Islet of Langerhans (tissue), 1 donor: ENCODE results near the gene SHQ1.
"Not testable (repeated sequence)": the region's sequence is repeated elsewhere in the genome, so short reads cannot be mapped to it uniquely, and the experiment has no call there.

Source experiments
- FAIRE-seq: peaks from one replicate; lab custom pipeline; 2011; peaks lifted over from hg19 to GRCh38; lab: Jason Lieb, UNC

SHQ1 gene

DNA sequence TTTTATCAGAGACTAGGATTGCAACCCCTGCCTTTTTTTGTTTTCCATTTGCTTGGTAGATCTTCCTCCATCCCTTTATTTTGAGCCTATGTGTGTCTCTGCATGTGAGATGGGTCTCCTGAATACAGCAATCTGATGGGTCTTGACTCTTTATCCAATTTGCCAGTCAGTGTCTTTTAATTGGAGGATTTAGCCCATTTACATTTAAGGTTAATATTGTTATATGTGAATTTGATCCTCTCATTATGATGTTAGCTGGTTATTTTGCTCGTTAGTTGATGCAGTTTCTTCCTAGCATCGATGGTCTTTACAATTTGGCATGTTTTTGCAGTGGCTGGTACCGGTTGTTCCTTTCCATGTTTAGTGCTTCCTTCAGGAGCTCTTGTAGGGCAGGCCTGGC, 134.1 kb downstream of the SHQ1 start:
- FAIRE-seq, result not testable (repeated sequence)

DNA sequence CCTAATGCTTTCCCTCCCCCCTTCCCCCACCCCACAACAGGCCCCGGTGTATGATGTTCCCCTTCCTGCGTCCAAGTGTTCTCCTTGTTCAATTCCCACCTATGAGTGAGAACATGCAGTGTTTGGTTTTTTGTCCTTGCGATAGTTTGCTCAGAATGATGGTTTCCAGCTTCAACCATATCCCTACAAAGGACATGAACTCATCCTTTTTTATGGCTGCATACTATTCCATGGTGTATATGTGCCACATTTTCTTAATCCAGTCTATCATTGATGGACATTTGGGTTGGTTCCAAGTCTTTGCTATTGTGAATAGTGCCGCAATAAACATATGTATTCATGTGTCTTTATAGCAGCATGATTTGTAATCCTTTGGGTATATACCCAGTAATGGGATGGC, 137.8 kb downstream of the SHQ1 start:
- not testable (repeated sequence) for FAIRE-seq

DNA sequence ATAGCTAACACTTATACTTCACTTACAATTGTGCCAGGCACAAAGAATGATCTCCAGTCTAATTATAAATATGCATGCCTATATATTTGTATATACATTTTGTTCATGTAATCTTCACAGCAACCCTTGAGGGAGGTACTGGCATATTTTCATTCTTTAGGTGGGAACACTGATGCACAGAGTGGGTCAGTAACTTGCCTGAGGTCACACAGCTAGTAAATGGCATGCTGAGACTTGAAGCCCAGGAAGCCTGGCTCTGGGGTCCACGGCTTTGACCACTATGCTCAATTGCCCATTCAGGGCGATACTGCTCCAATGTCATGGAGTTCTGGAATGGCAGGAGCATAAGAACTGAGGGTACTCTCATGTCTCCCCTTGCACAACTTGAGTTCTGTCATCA, 139.8 kb downstream of the SHQ1 start:
- FAIRE-seq, result no peak

DNA sequence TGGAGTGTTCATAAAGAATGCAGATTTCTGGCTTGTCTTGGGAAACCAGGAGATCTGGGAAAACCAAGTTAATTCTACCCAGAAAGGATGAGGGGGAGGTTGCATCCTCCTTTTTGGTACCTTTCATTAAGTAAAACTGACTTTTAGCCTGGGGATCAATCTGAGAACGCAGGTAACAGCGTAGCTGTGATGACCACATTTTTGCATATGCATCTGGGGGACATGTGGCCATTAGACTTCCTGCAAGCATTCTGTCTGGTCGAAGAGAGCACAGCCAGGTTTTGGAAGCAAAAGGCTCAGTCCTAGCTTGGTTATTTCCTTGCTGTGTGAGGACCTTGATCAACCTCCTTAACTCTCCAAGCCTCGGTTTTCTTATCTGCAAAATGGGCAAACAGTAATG, 145.2 kb downstream of the SHQ1 start:
- no peak for FAIRE-seq

DNA sequence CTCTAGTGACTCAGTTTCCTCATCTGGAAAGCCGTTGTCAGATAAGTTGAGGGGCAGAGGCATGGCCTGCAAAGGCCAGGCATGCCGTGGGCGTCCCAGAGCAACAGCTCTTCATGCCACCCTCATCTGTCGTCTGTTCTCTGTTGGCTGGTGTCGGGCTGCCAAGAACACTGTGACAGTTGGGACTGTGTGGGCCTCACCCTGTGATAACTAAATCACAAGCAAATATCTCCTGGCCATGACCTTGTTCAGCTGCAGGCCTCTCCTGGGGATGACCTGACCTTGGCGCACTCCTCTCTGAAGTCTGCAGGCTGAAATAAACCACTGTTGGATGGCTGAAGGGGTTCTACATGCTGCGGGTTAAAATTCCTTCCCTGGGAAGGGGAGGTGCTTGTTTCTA, 145.9 kb downstream of the SHQ1 start:
- FAIRE-seq, result no peak

DNA sequence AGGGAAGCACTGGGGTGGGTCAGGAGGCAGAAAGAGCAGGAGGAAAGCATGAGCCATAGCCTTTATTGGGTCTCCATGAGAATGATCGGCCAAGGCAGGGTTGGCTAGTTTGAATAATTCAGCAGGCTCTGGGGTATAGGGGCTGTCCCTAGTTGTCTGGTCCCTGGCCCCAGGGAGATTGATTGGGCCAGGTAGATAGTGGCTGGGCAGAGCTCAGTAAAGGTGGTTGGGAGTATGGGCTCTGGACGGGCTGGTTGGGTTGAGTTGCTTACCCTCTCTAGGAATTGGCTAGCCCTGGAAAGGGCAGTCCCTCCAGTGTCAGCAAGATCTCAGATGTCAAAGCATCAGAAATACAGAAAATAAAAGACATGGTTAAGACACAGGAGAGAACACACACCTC, 148.1 kb downstream of the SHQ1 start:
- no peak for FAIRE-seq

DNA sequence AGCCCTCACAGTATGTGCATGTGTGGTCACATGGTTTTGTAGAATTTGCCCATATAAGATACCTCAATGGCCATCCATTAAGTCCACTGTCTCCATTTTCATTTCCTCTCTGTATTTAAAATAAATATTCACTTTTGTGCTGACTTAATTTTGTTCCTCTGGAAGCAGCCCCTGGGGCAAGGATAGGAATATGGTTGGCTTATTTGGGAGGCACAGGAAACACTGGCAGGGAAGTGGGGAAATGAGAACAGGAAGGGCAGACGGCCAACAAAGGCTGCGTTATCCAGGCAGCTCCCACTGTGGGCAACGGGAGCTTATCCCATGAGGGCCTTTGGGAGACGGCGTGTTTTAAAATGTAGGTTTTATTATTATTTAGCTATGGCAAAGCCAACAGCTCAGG, 148.6 kb downstream of the SHQ1 start:
- FAIRE-seq, result no peak
